DND-41 (cell line): ENCODE results near the gene KCND1.

ENCODE experiments used
- EZH2 ChIP-seq: IDR thresholded peaks from 3 replicates; pipeline ENCODE4 v1.6.1; 2012; ENCODE audit warnings: borderline replicate concordance, low read depth, mild to moderate bottlenecking, moderate library complexity, low read length, inconsistent platforms; ENCODE audit not compliant: severe bottlenecking
- TF ChIP-seq, protein P1 (sequence below): IDR thresholded peaks from 2 replicates; pipeline ENCODE4 v1.5.1; 2012; ENCODE audit warnings: borderline replicate concordance, low read length, moderate library complexity, mild to moderate bottlenecking; ENCODE audit not compliant: poor library complexity, severe bottlenecking; ENCODE audit errors: extremely low read depth

DNA sequence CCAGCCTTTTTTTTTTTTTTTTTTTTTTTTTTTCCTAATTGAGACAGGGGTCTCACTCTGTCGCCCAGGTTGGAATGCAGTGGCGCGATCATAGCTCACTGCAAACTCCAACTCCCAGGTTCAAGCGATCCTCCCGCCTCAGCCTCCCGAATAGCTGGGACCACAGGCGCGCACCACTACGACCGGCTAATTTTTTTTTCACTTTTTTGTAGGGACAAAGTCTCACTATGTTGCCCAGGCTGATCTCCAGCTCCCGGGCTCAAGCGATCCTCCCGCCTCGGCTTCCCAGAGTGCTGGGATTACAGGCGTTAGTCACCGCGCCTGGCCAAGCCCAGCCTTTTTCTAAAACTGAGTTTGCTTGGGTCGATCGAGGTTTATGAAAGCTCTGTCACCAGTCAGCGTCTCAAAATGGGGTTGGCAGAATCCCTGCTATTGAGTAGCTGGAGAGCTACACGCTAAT, 13.0 kb downstream of the KCND1 start:
- TF ChIP-seq, protein P1, sequence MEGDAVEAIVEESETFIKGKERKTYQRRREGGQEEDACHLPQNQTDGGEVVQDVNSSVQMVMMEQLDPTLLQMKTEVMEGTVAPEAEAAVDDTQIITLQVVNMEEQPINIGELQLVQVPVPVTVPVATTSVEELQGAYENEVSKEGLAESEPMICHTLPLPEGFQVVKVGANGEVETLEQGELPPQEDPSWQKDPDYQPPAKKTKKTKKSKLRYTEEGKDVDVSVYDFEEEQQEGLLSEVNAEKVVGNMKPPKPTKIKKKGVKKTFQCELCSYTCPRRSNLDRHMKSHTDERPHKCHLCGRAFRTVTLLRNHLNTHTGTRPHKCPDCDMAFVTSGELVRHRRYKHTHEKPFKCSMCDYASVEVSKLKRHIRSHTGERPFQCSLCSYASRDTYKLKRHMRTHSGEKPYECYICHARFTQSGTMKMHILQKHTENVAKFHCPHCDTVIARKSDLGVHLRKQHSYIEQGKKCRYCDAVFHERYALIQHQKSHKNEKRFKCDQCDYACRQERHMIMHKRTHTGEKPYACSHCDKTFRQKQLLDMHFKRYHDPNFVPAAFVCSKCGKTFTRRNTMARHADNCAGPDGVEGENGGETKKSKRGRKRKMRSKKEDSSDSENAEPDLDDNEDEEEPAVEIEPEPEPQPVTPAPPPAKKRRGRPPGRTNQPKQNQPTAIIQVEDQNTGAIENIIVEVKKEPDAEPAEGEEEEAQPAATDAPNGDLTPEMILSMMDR = no peak
- no peak for TF ChIP-seq EZH2
